ENCODE measurements around the gene CAPNS2.

The CAPNS2 gene

DNA sequence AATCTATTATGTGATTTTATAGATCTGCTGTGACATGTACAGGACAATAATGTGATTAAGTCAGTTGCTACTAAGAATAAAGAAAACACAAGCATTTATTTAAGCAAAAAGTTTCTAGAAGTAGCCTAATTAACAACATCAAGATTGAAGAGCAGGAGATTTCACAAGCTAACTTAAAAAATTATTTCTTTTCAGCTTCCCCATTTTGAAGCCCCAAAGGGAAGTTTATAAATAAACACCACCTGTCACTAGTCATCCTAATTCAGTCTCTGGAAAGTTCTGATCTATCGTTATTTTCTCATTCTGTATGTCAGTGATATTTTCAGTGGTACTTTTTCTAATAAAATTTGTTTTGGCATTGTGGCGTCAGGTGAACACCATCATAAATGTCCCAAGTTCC lies 8.3 kb downstream of the CAPNS2 start:
- Histone ChIP-seq H3K27ac (no peak overlapping the region), H3K4me3 (no peak overlapping the region)
- TF ChIP-seq, protein P1, sequence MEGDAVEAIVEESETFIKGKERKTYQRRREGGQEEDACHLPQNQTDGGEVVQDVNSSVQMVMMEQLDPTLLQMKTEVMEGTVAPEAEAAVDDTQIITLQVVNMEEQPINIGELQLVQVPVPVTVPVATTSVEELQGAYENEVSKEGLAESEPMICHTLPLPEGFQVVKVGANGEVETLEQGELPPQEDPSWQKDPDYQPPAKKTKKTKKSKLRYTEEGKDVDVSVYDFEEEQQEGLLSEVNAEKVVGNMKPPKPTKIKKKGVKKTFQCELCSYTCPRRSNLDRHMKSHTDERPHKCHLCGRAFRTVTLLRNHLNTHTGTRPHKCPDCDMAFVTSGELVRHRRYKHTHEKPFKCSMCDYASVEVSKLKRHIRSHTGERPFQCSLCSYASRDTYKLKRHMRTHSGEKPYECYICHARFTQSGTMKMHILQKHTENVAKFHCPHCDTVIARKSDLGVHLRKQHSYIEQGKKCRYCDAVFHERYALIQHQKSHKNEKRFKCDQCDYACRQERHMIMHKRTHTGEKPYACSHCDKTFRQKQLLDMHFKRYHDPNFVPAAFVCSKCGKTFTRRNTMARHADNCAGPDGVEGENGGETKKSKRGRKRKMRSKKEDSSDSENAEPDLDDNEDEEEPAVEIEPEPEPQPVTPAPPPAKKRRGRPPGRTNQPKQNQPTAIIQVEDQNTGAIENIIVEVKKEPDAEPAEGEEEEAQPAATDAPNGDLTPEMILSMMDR (IDR thresholded peaks at IDR 0.05) = no peak
- no peak for DNase-seq (ENCODE audit: low spot score)

DNA sequence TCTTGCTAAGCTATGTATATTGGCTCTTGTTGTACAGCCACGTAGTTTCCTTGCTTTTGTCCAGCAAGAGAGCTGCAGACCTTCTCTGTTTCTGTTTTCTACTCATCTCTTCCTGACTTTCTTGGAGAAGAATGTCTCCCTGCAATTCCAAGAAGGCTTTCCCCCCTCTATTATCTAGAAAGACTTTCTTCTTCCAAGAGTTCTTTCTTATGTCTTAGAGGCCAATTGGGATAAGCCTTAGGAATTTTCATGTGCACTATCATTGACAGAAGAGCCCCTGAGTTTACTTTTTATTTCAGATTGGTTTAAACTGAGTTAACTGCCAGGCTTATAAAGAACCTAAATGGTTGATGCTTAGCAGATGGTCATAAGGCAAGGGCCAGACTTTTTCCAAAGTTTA lies 9.0 kb downstream of the CAPNS2 start:
- no peak for DNase-seq (ENCODE audit: low spot score)
- TF ChIP-seq, protein P1 (IDR thresholded peaks at IDR 0.05) = no peak
- Histone ChIP-seq H3K4me3 (no peak overlapping the region), H3K27ac (no peak overlapping the region)

DNA sequence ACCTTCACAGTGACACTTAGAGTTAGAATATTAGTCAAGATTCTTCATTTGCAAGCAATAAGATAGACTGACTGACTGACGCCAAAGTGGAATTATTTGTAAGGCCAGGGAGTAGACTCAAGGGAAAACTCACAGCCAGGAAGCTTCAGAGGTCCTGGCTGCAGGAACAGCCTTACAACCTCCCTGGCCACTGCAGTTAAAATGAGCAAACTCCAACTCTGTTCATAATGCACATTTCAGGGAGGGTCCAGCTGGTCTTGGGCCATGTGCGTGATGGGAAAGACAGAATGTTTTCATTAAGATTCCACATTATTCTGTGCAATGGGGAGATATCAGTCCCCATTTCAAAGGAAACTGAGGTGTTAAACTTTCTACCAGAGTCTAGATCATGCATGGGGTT lies 9.9 kb downstream of the CAPNS2 start:
- TF ChIP-seq, protein P1 (IDR thresholded peaks at IDR 0.05) = no peak
- no peak overlapping the region for H3K4me3 ChIP-seq
- H3K27ac ChIP-seq = no peak overlapping the region
- no peak for DNase-seq (ENCODE audit: low spot score)

DNA sequence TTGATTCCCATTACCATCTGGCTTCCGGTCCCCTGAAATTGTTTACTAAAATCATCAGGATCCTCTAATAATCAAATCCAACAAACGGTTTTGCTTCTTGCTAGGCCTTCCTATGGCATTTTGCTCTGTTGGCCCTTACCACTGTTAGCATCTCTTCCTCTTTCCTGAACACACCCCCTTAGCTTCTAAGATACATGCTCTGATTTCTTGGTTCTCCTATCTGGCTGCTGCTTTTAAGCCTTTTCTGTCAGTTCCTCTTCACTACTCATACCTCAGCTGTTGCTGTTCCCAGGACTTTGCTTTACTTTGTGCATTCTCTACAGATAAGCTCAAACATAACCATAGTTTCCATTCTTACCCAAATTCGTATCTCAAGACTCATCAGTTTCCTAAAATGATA lies 11.4 kb downstream of the CAPNS2 start:
- DNase-seq (ENCODE audit: low spot score) = no peak
- TF ChIP-seq, protein P1 (IDR thresholded peaks at IDR 0.05) = no peak
- Histone ChIP-seq H3K4me3 (no peak overlapping the region), H3K27ac (no peak overlapping the region)

DNA sequence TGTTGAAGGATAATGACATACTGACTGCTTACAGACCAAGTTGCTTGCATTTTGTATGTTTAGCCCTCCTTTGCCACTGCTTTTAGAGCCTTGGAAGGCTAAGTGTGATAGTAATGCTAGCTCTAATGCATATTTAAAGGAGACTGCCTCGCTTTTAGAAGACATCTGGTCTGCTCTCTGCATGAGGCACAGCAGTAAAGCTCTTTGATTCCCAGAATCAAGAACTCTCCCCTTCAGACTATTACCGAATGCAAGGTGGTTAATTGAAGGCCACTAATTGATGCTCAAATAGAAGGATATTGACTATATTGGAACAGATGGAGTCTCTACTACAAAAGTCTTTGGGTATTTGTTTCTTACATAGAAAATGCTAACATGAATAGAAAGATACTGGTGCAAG lies 19.1 kb downstream of the CAPNS2 start:
- TF ChIP-seq, protein P1 (IDR thresholded peaks at IDR 0.05) = no peak
- no peak for DNase-seq (ENCODE audit: low spot score)
- no peak overlapping the region for H3K27ac ChIP-seq
- H3K4me3 ChIP-seq = no peak overlapping the region

DNA sequence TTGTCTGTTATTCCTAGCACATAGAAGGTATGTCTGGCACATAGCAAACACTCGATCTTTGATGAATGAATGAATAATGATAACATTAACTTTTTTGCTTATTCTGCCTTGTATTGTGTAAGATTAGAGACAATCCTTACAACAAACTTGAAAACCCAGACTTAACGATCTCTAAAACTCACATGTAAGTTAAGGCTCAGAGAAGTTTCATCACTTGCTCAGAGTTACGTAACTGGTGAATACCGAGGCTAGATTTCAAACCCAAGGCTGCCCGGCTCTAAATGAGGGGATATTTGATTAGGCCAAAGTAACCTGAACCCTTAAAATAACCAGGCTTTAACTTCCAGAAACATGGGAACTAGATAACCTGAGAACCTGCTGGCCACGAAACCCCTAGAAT lies 22.3 kb downstream of the CAPNS2 start:
- Histone ChIP-seq H3K27ac (no peak overlapping the region), H3K4me3 (no peak overlapping the region)
- DNase-seq (ENCODE audit: low spot score) = no peak
- TF ChIP-seq, protein P1 (IDR thresholded peaks at IDR 0.05) = no peak

DNA sequence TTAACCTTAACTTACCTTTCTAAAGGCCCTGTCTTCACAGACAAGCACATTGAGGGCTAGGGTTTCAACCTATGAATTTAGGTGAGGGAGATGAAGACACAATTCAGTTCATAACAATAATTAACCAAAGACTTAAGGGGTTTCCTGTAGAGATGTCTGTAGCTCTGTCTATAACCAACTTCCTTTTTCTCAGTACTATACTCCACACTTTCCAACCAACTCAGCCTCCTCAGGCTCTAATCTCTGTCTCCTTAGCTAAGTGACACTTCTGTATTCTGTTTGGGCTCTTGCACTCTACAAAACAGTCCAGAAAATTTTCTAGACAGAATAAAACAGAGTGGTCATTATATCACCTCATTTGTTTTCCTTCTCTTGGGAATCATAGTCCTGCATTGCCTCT lies 25.8 kb downstream of the CAPNS2 start:
- DNase-seq (ENCODE audit: low spot score) = no peak
- H3K27ac ChIP-seq = no peak overlapping the region
- H3K4me3 ChIP-seq = no peak overlapping the region
- TF ChIP-seq, protein P1 (IDR thresholded peaks at IDR 0.05) = no peak
